HG02970 (cell line): Measurements from ENCODE around the gene CARMIL1.

Source experiments
- ATAC-seq: cut with Tn5 transposase; IDR thresholded peaks from one replicate; pipeline ENCODE4 v1.9.1; 2021; ENCODE audit warnings: mild to moderate bottlenecking, moderate library complexity, moderate number of reproducible peaks; ENCODE audit not compliant: unreplicated experiment, low FRiP score

The CARMIL1 gene

GRCh38 chr6:25665455-25665854 lies 386.3 kb downstream of the CARMIL1 start:
- no peak for ATAC-seq

- ATAC-seq, result no peak
Observed at GRCh38 chr6:25669413-25669812, 390.2 kb downstream of the CARMIL1 start.
